HAP-1 (cell line): ENCODE data around the gene TIMM8B.

Source experiments
- DNase-seq, 2 experiments: peaks; one replicate each; pipeline ENCODE4 v3.0.0-alpha.2; 2016 to 2020; ENCODE audit warnings: low spot score in 2 of 2
- H3K27me3 ChIP-seq: fragments of 250-450 bp; sonication (Bioruptor Pico); 2 replicates; pipeline ENCODE4 v1.5.1; 2020; ENCODE audit warnings: low read depth, mild to moderate bottlenecking, moderate library complexity
- H3K36me3 ChIP-seq: fragments of 250-450 bp; sonication (Bioruptor Pico); replicated peaks from 2 replicates; pipeline ENCODE4 v1.5.1; 2020; ENCODE audit warnings: mild to moderate bottlenecking
- H3K4me1 ChIP-seq: fragments of 250-450 bp; sonication (Bioruptor Pico); 2 replicates; pipeline ENCODE4 v1.5.1; 2020; ENCODE audit warnings: mild to moderate bottlenecking
- H3K4me3 ChIP-seq: fragments of 250-450 bp; sonication (Bioruptor Pico); 2 replicates; pipeline ENCODE4 v1.5.1; 2020; ENCODE audit warnings: mild to moderate bottlenecking, moderate library complexity
- H3K9me3 ChIP-seq: fragments of 250-450 bp; sonication (Bioruptor Pico); 2 replicates; pipeline ENCODE4 v1.5.1; 2020; ENCODE audit warnings: mild to moderate bottlenecking, moderate library complexity
- in situ Hi-C: fragments of 300-500 bp; cut with MboI; formaldehyde crosslinking; loops from 3 replicates; pipeline ENCODE4 v1.14.3; 2020; ENCODE audit warnings: low sequenced_read_pairs, inconsistent platforms, mixed read lengths

TIMM8B gene

DNA sequence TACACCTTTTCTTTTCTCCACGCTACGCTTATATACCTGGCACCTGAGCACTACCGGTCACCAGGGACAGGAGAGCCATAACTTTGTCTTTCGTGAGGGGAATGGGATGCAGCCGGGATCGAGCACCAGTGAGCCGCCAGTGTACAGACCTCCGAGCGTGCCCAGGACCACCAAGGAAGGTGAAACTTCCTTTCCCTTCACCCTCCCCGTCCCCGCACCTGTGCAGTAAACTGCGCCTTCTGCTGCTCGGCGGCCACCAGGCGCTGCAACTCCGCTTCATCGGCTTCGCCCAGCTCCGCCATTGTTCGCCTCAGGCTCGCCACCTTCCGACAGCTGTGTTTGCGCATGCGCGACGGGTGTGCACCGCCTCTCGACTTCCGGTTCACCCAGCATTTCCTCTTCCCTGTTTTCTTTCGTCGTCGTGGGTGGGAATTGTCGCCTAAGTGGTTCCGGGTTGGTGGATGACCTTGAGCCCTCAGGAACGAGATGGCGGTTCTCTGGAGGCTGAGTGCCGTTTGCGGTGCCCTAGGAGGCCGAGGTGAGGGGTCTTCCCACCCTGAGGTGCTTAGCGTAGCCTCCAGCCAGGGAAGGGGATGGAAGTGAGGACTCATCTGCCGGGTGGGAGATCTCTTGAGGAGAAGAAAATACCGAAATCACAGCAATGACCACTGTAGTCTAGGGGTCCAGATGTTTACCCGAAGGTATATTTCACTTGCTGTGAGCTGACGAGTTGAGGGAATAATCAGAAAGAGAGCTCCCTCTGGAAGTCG lies at the start of gene TIMM8B, which contains the start of gene SDHD:
Gene TIMM8B (minus strand): TSS at position 335 of the 770 bp plus-strand sequence. CDS start 33 bp downstream, at position 302.
Gene SDHD (plus strand): TSS at position 452 of the 770 bp plus-strand sequence. CDS start 35 bp downstream, at position 487.
- Histone ChIP-seq H3K9me3 (no peaks in the 10 kb centered on the region), H3K4me1 (peaks cover 12% of the 10 kb centered on the region), H3K36me3 (peaks cover 76% of the 10 kb centered on the region), H3K27me3 (no peaks in the 10 kb centered on the region), H3K4me3 (peak within 1 kb of the TSS; percentile 74)
- in situ Hi-C loops, result loop anchor here (10.0 kb wide), 1 partner anchor 212 kb away; the partner anchor contains the start of genes ALG9, CFAP68 and FDXACB1
- peak; percentile 90 to 96 for DNase-seq

DNA sequence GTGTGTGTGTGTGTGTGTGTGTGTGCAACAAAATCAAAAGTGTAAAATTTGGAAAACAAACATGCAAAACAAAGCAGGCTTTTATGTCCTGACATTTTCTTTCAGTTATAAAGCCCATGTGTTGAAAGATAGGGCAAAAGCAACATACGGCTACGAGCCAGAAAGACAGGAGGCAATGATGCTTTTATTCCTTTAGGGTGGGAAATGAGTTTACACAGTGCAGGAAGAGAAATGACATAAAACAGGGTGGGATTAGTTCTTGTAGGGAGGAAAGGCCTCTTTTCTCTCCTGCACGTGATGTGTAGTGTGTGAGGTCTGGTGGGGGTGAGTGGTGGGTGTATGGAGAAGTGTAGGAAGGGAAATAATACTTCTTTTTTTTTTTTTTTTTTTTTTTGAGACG lies 47.9 kb upstream of the TIMM8B start:
- Histone ChIP-seq H3K36me3 (no peaks in the 10 kb centered on the region), H3K27me3 (no peaks in the 10 kb centered on the region), H3K4me3 (no peak overlapping the region), H3K4me1 (peaks cover 5% of the 10 kb centered on the region; the same call in 1 of the 2 replicates), H3K9me3 (no peaks in the 10 kb centered on the region)
- DNase-seq, result no peak
- in situ Hi-C loops, result no loop called here

- H3K36me3 ChIP-seq, result no peaks in the 10 kb centered on the region
- DNase-seq, result no peak
- peaks cover 5% of the 10 kb centered on the region; the same call in 1 of the 2 replicates for H3K4me1 ChIP-seq
- H3K4me3 ChIP-seq, result no peak overlapping the region
- in situ Hi-C loops, result no loop called here
- H3K27me3 ChIP-seq, result no peaks in the 10 kb centered on the region
- no peaks in the 10 kb centered on the region for H3K9me3 ChIP-seq
Measured at GRCh38 chr11:112132737-112133136, 46.2 kb upstream of the TIMM8B start.

DNA sequence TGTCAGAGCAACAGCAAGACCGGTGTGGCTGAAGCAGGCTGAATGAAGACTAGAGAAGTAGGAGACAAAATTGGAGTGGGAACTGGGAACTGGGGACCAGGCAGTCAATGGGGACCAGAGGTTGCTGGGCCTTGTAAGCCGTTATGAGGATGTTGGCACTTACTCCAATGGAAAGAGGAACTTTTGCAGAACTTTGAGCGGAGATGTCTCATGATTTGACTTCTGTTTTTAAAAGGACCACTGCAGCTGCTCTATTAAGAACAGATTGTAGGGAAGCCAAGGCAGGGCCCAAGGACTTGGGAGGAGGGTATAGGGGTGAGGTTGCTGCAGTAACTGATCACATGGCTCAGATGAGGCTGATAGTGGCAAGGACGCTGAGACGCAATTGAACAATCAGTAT lies 43.1 kb upstream of the TIMM8B start:
- Histone ChIP-seq H3K4me1 (peaks cover 5% of the 10 kb centered on the region; the same call in 1 of the 2 replicates), H3K4me3 (no peak overlapping the region), H3K27me3 (no peaks in the 10 kb centered on the region), H3K36me3 (no peaks in the 10 kb centered on the region), H3K9me3 (no peaks in the 10 kb centered on the region)
- in situ Hi-C loops, result no loop called here
- DNase-seq, result no peak

DNA sequence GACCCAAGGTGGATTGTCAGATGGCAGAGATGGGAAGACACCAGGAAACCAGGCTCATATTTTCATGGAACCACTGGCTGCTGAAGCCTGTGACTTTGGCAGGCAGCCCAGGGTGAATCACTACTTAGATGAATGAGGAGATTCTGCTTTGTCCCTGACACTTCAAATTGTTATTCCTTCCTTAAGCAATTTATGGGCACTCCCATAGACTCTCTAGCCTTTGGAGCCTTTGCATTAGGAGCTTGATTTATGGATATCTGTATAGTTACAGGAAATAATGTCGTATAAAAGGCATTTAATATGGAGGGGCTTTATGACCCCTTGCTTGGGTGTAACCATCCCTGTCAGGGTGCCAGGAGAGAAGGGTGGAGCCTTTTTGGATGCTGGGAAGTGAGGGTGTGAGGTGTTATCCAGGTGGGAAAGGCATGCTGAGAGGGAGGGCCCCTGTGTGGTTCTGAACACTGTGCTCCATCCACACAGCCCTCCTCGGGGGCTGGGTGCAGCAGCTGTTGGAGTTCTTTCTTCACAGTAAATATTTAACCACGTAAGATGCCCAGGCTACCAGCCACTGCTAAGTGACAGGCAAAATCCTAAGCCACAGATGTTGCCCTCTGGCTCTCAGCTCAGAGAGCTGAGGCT lies 42.0 kb upstream of the TIMM8B start:
- Histone ChIP-seq H3K4me1 (peaks cover 5% of the 10 kb centered on the region; the same call in 1 of the 2 replicates), H3K36me3 (no peaks in the 10 kb centered on the region), H3K4me3 (no peak overlapping the region), H3K9me3 (no peaks in the 10 kb centered on the region), H3K27me3 (no peaks in the 10 kb centered on the region)
- peak; percentile 17 to 50 for DNase-seq
- in situ Hi-C loops, result no loop called here

GRCh38 chr11:112127056-112127455 lies 40.5 kb upstream of the TIMM8B start:
- no peaks in the 10 kb centered on the region for H3K36me3 ChIP-seq
- DNase-seq, result no peak
- no peaks in the 10 kb centered on the region for H3K27me3 ChIP-seq
- no peaks in the 10 kb centered on the region for H3K9me3 ChIP-seq
- H3K4me1 ChIP-seq, result peaks cover 5% of the 10 kb centered on the region; the same call in 1 of the 2 replicates
- in situ Hi-C loops, result no loop called here
- no peak overlapping the region for H3K4me3 ChIP-seq

DNA sequence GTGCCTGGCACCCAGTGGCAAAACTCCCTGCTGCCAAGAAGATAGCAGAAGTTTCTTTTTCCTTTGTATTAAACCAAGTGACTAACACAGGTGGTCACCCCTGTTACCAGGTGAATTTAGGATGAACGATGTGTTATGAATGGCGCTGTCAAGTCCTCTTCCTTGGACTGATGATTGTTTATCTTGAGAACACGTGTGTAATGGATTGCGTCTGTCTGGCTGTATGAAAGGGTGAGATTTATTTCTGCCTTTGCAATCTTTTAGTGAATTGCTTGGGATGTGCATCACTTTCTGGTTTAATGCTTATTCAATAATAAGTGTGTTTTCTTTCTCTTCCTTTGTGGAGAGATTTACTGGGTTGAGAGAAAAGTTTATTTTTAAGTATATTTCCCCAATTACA lies 36.6 kb upstream of the TIMM8B start:
- Histone ChIP-seq H3K4me3 (no peak overlapping the region), H3K4me1 (no peaks in the 10 kb centered on the region), H3K27me3 (no peaks in the 10 kb centered on the region), H3K36me3 (no peaks in the 10 kb centered on the region), H3K9me3 (no peaks in the 10 kb centered on the region)
- DNase-seq, result no peak
- in situ Hi-C loops, result no loop called here

GRCh38 chr11:112121981-112122615 lies 35.5 kb upstream of the TIMM8B start:
- DNase-seq, result no peak
- in situ Hi-C loops, result no loop called here
- H3K27me3 ChIP-seq, result no peaks in the 10 kb centered on the region
- no peaks in the 10 kb centered on the region for H3K4me1 ChIP-seq
- H3K36me3 ChIP-seq, result no peaks in the 10 kb centered on the region
- H3K9me3 ChIP-seq, result no peaks in the 10 kb centered on the region
- no peak overlapping the region for H3K4me3 ChIP-seq

DNA sequence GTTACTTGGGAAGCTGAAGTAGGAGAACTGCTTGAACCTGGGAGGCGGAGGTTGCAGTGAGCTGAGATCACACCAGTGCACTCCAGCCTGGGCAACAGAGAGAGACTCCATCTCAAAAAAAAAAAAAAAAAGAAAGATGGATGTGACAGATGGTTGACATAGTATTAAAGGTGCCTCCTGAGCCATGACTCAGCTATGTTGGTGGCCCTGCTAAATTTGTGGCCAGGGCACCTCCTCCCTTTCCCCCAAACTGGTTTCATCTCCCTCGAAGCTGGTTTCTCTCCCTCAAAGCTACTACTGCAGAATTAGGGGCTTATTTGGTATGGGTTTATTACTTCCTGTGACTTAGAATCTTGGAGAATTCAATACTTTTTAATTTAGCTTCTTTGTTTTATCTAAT lies 31.6 kb upstream of the TIMM8B start:
- Histone ChIP-seq H3K36me3 (no peaks in the 10 kb centered on the region), H3K27me3 (no peaks in the 10 kb centered on the region), H3K4me3 (no peak overlapping the region), H3K4me1 (no peaks in the 10 kb centered on the region), H3K9me3 (no peaks in the 10 kb centered on the region)
- in situ Hi-C loops, result no loop called here
- DNase-seq, result no peak

DNA sequence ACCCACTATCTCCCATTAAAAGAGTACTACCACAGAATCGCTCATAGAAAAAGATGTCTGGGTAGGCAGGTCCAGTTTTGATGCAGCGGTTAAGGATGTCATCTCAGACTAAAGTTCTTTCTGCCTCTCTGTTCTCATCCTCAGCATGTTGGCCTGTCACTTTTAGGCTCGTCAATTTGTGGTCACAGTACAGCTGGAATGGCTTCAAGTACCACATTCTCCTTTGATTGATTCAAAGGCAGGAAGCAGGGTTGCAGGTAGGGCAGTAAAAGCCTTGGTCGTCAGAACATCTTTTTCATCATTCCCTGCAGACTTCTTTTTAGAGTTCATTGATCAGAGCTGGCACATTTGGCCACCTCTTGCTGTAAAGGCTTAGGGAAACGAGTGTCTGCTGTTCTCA lies 28.8 kb upstream of the TIMM8B start:
- Histone ChIP-seq H3K4me3 (no peak overlapping the region), H3K36me3 (no peaks in the 10 kb centered on the region), H3K4me1 (no peaks in the 10 kb centered on the region), H3K27me3 (no peaks in the 10 kb centered on the region), H3K9me3 (no peaks in the 10 kb centered on the region)
- in situ Hi-C loops, result no loop called here
- no peak for DNase-seq

- in situ Hi-C loops, result no loop called here
- no peaks in the 10 kb centered on the region for H3K9me3 ChIP-seq
Measured at GRCh38 chr11:112114460-112114859, 27.9 kb upstream of the TIMM8B start.

GRCh38 chr11:112113539-112114457 lies 27.2 kb upstream of the TIMM8B start:
- DNase-seq, result peak; percentile 21 to 70
- in situ Hi-C loops, result no loop called here
- Histone ChIP-seq H3K27me3 (no peaks in the 10 kb centered on the region), H3K4me3 (no peak overlapping the region), H3K36me3 (no peaks in the 10 kb centered on the region), H3K4me1 (no peaks in the 10 kb centered on the region), H3K9me3 (no peaks in the 10 kb centered on the region)

More at GRCh38 chr11:112114460-112114859, 27.9 kb upstream of the TIMM8B start:
- Histone ChIP-seq H3K27me3 (no peaks in the 10 kb centered on the region), H3K4me3 (no peak overlapping the region), H3K4me1 (no peaks in the 10 kb centered on the region), H3K36me3 (no peaks in the 10 kb centered on the region)
- no peak for DNase-seq

- no peak for DNase-seq
- Histone ChIP-seq H3K36me3 (no peaks in the 10 kb centered on the region), H3K9me3 (no peaks in the 10 kb centered on the region), H3K4me1 (no peaks in the 10 kb centered on the region), H3K4me3 (no peak overlapping the region), H3K27me3 (no peaks in the 10 kb centered on the region)
- in situ Hi-C loops, result no loop called here
Measured at GRCh38 chr11:112106070-112106469, 19.5 kb upstream of the TIMM8B start.
